Endothelial cell of umbilical vein (primary cell): ENCODE data around the gene BIRC2. TPM values are rescaled to one million over a fixed set of nuclear protein-coding genes. Genes with fewer than 3 reads are reported as not detected.

Experiments used
- BruUV-seq: library from RNA; stranded (reverse); fragments of 400-500 nt; replicated peaks from 2 replicates; lab custom pipeline; 2021; lab: Mats Ljungman, UMichigan
- CTCF ChIA-PET: fragments of 300-600, 350-600 bp; sonication (Branson Sonifier 250); formaldehyde crosslinking; loops from one replicate; lab custom pipeline; 2021; ENCODE audit warnings: antibody characterized with exemption, inconsistent platforms; lab: Charles Lee
- POLR2A ChIA-PET: fragments of 300-600, 350-600 bp; sonication (Branson Sonifier 250); formaldehyde crosslinking; loops from one replicate; lab custom pipeline; 2021; ENCODE audit warnings: antibody characterized with exemption, inconsistent platforms; lab: Charles Lee
- DNase-seq: peaks from one replicate; pipeline ENCODE4 v3.0.0-alpha.2; 2011; ENCODE audit warnings: low read depth, low spot score
- FAIRE-seq: peaks from 2 replicates; lab custom pipeline; 2011; peaks lifted over from hg19 to GRCh38; lab: Jason Lieb, UNC
- H2AFZ ChIP-seq: 2 replicates; pipeline ENCODE4 v1.6.0; 2012; ENCODE audit warnings: low read depth, low read length, control low read depth, inconsistent platforms
- H3K27ac ChIP-seq: 2 replicates; pipeline ENCODE4 v1.5.1; 2011; ENCODE audit warnings: low read depth, mild to moderate bottlenecking, control low read depth, low read length, moderate library complexity; ENCODE audit not compliant: insufficient read depth
- H3K27me3 ChIP-seq, 2 experiments: 2 replicates each; pipeline versions ENCODE4 v1.6.0 to v1.6.1; 2011; ENCODE audit warnings: low read length in 2 of 2, mixed read lengths in 1 of 2; ENCODE audit not compliant: control insufficient read depth in 2 of 2, insufficient read depth in 2 of 2
- H3K36me3 ChIP-seq, 2 experiments: 2 replicates in 1 of 2; 3 replicates in 1 of 2; pipeline ENCODE4 v1.5.1; 2011; ENCODE audit warnings: low read length in 2 of 2, mild to moderate bottlenecking in 1 of 2, moderate library complexity in 1 of 2; ENCODE audit not compliant: control insufficient read depth in 2 of 2, insufficient read depth in 2 of 2; ENCODE audit errors: extremely low read depth in 1 of 2
- H3K4me1 ChIP-seq: 3 replicates; pipeline ENCODE4 v1.5.1; 2011; ENCODE audit warnings: mild to moderate bottlenecking, low read length; ENCODE audit not compliant: control insufficient read depth, insufficient read depth; ENCODE audit errors: extremely low read depth
- H3K4me2 ChIP-seq: 2 replicates; pipeline ENCODE4 v1.6.1; 2011; ENCODE audit warnings: low read length, control low read depth, mixed read lengths; ENCODE audit not compliant: insufficient read depth
- H3K4me3 ChIP-seq, 3 experiments: fragments of 200-600 bp in 1 of 3; sonication (generic), shearing (Covaris generic) in 1 of 3; replicated peaks in 1 of 3; 2 replicates each; pipeline ENCODE4 v1.5.1; 2011 to 2016; ENCODE audit warnings: control low read depth in 3 of 3, low read length in 3 of 3, mild to moderate bottlenecking in 2 of 3, inconsistent platforms in 1 of 3, low read depth in 1 of 3, moderate library complexity in 1 of 3; ENCODE audit not compliant: insufficient read depth in 1 of 3
- H3K79me2 ChIP-seq: 2 replicates; pipeline ENCODE4 v1.6.0; 2012; ENCODE audit warnings: low read length, inconsistent platforms; ENCODE audit not compliant: control insufficient read depth, insufficient read depth
- H3K9ac ChIP-seq: replicated peaks from 2 replicates; pipeline ENCODE3; 2011; ENCODE audit warnings: low read length, control low read depth; ENCODE audit not compliant: insufficient read depth; ENCODE audit errors: extremely low read depth
- H3K9me1 ChIP-seq: replicated peaks from 3 replicates; pipeline ENCODE4 v1.6.0; 2011; ENCODE audit warnings: mild to moderate bottlenecking, low read length; ENCODE audit not compliant: control insufficient read depth, insufficient read depth; ENCODE audit errors: extremely low read depth
- H3K9me3 ChIP-seq: replicated peaks from 2 replicates; pipeline ENCODE4 v1.5.1; 2012; ENCODE audit warnings: low read length, inconsistent platforms; ENCODE audit not compliant: control insufficient read depth, insufficient read depth
- H4K20me1 ChIP-seq: replicated peaks from 2 replicates; pipeline ENCODE3; 2011; ENCODE audit warnings: mild to moderate bottlenecking, low read length; ENCODE audit not compliant: control insufficient read depth, insufficient read depth; ENCODE audit errors: extremely low read depth
- CTCF ChIP-seq, 2 donors: IDR thresholded peaks; 1 replicate in 1 of 2; 2 replicates in 1 of 2; pipeline ENCODE4 v1.5.1; 2011; ENCODE audit warnings: low read length in 2 of 2, mild to moderate bottlenecking in 2 of 2, moderate library complexity in 2 of 2, control low read depth in 1 of 2, inconsistent platforms in 1 of 2, low read depth in 1 of 2; ENCODE audit not compliant: insufficient read depth in 1 of 2; ENCODE audit errors: extremely low read depth in 1 of 2
- EZH2 ChIP-seq: IDR thresholded peaks from 2 replicates; pipeline ENCODE4 v1.6.1; 2012; ENCODE audit warnings: borderline replicate concordance, low read depth, mild to moderate bottlenecking, moderate library complexity, low read length, inconsistent platforms; ENCODE audit not compliant: severe bottlenecking
- FOS ChIP-seq: IDR thresholded peaks from 2 replicates; pipeline ENCODE4 v1.6.1; 2011; ENCODE audit warnings: mild to moderate bottlenecking, low read length, moderate library complexity, borderline replicate concordance; ENCODE audit not compliant: insufficient read depth
- GATA2 ChIP-seq: IDR thresholded peaks from 2 replicates; pipeline ENCODE4 v1.7.0; 2011; ENCODE audit warnings: low read depth, mild to moderate bottlenecking, moderate library complexity, mixed read lengths, low read length; ENCODE audit not compliant: insufficient read length, insufficient read depth
- JUN ChIP-seq: IDR thresholded peaks from 2 replicates; pipeline ENCODE4 v1.6.1; 2011; ENCODE audit warnings: borderline replicate concordance, low read depth; ENCODE audit not compliant: insufficient read length, insufficient read depth
- MAX ChIP-seq: IDR thresholded peaks from 2 replicates; pipeline ENCODE4 v1.6.1; 2011; ENCODE audit not compliant: insufficient read depth, insufficient read length
- MYC ChIP-seq: IDR thresholded peaks from one replicate; pipeline ENCODE4 v1.6.1; 2011; ENCODE audit warnings: mild to moderate bottlenecking, low read depth, low read length
- POLR2A ChIP-seq: IDR thresholded peaks from 2 replicates; pipeline ENCODE4 v1.6.1; 2012; ENCODE audit warnings: low read depth, mild to moderate bottlenecking, control low read depth, low read length
- POLR2AphosphoS5 ChIP-seq: IDR thresholded peaks from 2 replicates; pipeline ENCODE4 v1.6.1; 2012; ENCODE audit warnings: low read depth, mild to moderate bottlenecking, control low read depth, low read length, moderate library complexity; ENCODE audit not compliant: insufficient read depth
- dilution Hi-C: fragments of 300-500 bp; cut with MboI; formaldehyde crosslinking; loops from one replicate; pipeline ENCODE4 v1.15.0; 2019; ENCODE audit warnings: low sequenced_read_pairs; ENCODE audit not compliant: extremely low pct_ligation_motif_present
- intact Hi-C: fragments of 100-400 bp; cut with micrococcal nuclease; formaldehyde crosslinking; loops from one replicate; pipeline ENCODE4 v1.10.0; 2022
- polyA plus RNA-seq, 4 experiments: library from polyadenylated mRNA; depleted of rRNA in 3 of 4; stranded (reverse) in 3 of 4; unstranded in 1 of 4; fragments of >200 nt; gene quantifications; 2 replicates each; pipeline versions ENCODE4 v1.2.1 to v1.2.3, GENCODE V29; 2011 to 2012; ENCODE audit warnings: missing spikeins in 1 of 4
- total RNA-seq: library from RNA; stranded (reverse); gene quantifications from 2 replicates; pipeline ENCODE4 v1.2.3, GENCODE V29; 2021

Gene BIRC2
- total and polyA plus RNA-seq, 2 donors (not counting 3 experiments of a cell fraction or from before 2014, with no cell fraction given) = 42.8 to 47.3 TPM

- no peak overlapping the region for H3K9ac ChIP-seq
- CTCF ChIA-PET = interaction anchor here (1.0 to 1.2 kb wide), 2 partner anchors 19 to 246 kb away, joined by 3 read pairs; no protein-coding TSS in a partner anchor
- dilution Hi-C loops (no loop called here), intact Hi-C loops (no loop called here)
- H2AFZ ChIP-seq = no peak overlapping the region
- DNase-seq (no peak), FAIRE-seq (no peak)
- H3K4me3 ChIP-seq = no peak overlapping the region
- no peaks in the 10 kb centered on the region for H3K36me3 ChIP-seq
- no TSS peak for BruUV-seq
- H3K4me1 ChIP-seq = no peaks in the 10 kb centered on the region
- H3K27me3 ChIP-seq = no peaks in the 10 kb centered on the region
- POLR2A ChIA-PET = no interaction called here
- H3K4me2 ChIP-seq = no peak overlapping the region
- H3K79me2 ChIP-seq = peaks cover 94% of the 10 kb centered on the region
- H3K27ac ChIP-seq = no peak overlapping the region
- no peaks in the 10 kb centered on the region for H3K9me3 ChIP-seq
- no peak for TF ChIP-seq GATA2
- no peak for TF ChIP-seq POLR2A
- TF ChIP-seq MAX = no peak
- no peak for TF ChIP-seq JUN
- no peak for TF ChIP-seq POLR2AphosphoS5
- no peak for TF ChIP-seq FOS
- H4K20me1 ChIP-seq = no peaks in the 10 kb centered on the region
- H3K9me1 ChIP-seq = no peaks in the 10 kb centered on the region
These were observed 73.5 kb downstream of the BIRC2 start for GRCh38 chr11:102420547-102420946.

- H3K27me3 ChIP-seq = no peaks in the 10 kb centered on the region
- no peak for TF ChIP-seq POLR2AphosphoS5
- no peak for TF ChIP-seq MYC
- TF ChIP-seq POLR2A = no peak
- TF ChIP-seq CTCF (IDR thresholded peaks at IDR 0.05; ENCODE audit: extremely low read depth in 1 of 2, insufficient read depth in 1 of 2, low read depth in 1 of 2, low read length in 2 of 2) = no peak
- TF ChIP-seq FOS = no peak
- no peak for TF ChIP-seq MAX
- no peak for TF ChIP-seq JUN
- TF ChIP-seq EZH2 = no peak
- no peak for TF ChIP-seq GATA2
- POLR2A ChIA-PET = no interaction called here
- intact Hi-C loops = no loop called here
- no peaks in the 10 kb centered on the region for H3K4me1 ChIP-seq
- no peak overlapping the region for H3K27ac ChIP-seq
- H3K9ac ChIP-seq = no peak overlapping the region
- no peak overlapping the region for H3K4me2 ChIP-seq
- H3K9me1 ChIP-seq = no peaks in the 10 kb centered on the region
- no peak overlapping the region for H3K4me3 ChIP-seq
- H4K20me1 ChIP-seq = no peaks in the 10 kb centered on the region
- no TSS peak for BruUV-seq
- CTCF ChIA-PET = interaction anchor here (1.0 to 2.0 kb wide), 3 partner anchors 18 to 245 kb away, joined by 3 to 9 read pairs (median 3); no protein-coding TSS in a partner anchor
- peaks cover 90% of the 10 kb centered on the region for H3K79me2 ChIP-seq
- dilution Hi-C loops = no loop called here
- FAIRE-seq (no peak), DNase-seq (no peak)
- H3K9me3 ChIP-seq = no peaks in the 10 kb centered on the region
- no peaks in the 10 kb centered on the region for H3K36me3 ChIP-seq
- no peak overlapping the region for H2AFZ ChIP-seq
These were observed 74.2 kb downstream of the BIRC2 start for GRCh38 chr11:102421261-102421660.
